Smooth muscle cell of the umbilical artery (primary cell): ENCODE measurements around the gene NPY2R. TPM values are rescaled to one million over a fixed set of nuclear protein-coding genes. Genes with fewer than 3 reads are reported as not detected.

Experiments
- total RNA-seq: library from RNA; depleted of rRNA; stranded (reverse); fragments of >200 nt; gene quantifications from 2 replicates; pipeline ENCODE4 v1.2.3, GENCODE V29; 2014

Gene NPY2R, protein sequence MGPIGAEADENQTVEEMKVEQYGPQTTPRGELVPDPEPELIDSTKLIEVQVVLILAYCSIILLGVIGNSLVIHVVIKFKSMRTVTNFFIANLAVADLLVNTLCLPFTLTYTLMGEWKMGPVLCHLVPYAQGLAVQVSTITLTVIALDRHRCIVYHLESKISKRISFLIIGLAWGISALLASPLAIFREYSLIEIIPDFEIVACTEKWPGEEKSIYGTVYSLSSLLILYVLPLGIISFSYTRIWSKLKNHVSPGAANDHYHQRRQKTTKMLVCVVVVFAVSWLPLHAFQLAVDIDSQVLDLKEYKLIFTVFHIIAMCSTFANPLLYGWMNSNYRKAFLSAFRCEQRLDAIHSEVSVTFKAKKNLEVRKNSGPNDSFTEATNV
- not detected in 2 replicates for total RNA-seq

DNA sequence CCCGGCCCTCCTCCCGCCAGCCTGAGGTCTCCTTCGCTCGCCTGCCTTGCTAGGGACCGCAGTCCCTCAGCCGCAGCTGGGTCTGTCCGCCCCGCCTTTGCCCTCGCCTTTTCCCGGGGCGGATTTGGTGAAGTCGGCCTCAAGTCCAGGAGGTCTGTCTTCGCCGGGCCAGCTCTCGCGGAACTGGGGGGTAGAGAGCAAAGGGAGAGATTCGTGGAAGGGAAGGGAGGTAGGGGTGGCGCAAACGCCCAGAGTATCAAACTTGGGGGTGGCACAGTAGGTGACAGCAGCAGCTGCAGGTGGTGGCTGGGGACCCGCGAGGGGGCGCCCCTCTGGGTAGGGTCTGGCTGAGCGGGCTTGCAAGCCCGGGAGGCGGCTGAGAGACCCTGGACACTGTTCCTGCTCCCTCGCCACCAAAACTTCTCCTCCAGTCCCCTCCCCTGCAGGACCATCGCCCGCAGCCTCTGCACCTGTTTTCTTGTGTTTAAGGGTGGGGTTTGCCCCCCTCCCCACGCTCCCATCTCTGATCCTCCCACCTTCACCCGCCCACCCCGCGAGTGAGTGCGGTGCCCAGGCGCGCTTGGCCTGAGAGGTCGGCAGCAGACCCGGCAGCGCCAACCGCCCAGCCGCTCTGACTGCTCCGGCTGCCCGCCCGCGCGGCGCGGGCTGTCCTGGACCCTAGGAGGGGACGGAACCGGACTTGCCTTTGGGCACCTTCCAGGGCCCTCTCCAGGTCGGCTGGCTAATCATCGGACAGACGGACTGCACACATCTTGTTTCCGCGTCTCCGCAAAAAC is at the start of gene NPY2R:
NPY2R (plus strand) TSS at position 379 of the 797 bp plus-strand sequence. CDS start 5,304 bp downstream, outside the sequence.

Other genes starting within 250 kb of the NPY2R start
- gene MAP9, start 168.3 kb downstream of the NPY2R start, total RNA-seq, result 16.3 and 20.0 TPM in 2 replicates